Activated CD8-positive, alpha-beta memory T cell treated with anti-CD3 and anti-CD28 coated beads for 36 hours (primary cell): ENCODE data around the gene ENDOV. TPM values are rescaled to one million over a fixed set of nuclear protein-coding genes. Genes with fewer than 3 reads are reported as not detected.

Source experiments
- CTCF ChIA-PET: fragments of 350-600 bp; sonication (Branson Sonifier 250); formaldehyde crosslinking; loops from one replicate; lab custom pipeline; 2021; ENCODE audit warnings: antibody characterized with exemption; lab: Charles Lee
- POLR2A ChIA-PET: fragments of 350-600 bp; sonication (Branson Sonifier 250); formaldehyde crosslinking; loops from one replicate; lab custom pipeline; 2021; ENCODE audit warnings: antibody characterized with exemption; lab: Charles Lee
- total RNA-seq, 2 experiments: library from RNA; stranded (reverse); gene quantifications; one replicate each; pipeline ENCODE4 v1.2.3, GENCODE V29; 2021

ENDOV gene
- 10 to 100 TPM; 11.9 to 15.2 TPM for total RNA-seq

GRCh38 chr17:80414803-80415625 is at the start of gene ENDOV:
ENDOV (plus strand) TSS chr17:80415167; CDS start chr17:80415195, 28 bp downstream.
- POLR2A ChIA-PET: no interaction called here

GRCh38 chr17:80365983-80366382 is 49.0 kb upstream of the ENDOV start:
- CTCF ChIA-PET: no interaction called here
- POLR2A ChIA-PET: no interaction called here

More at GRCh38 chr17:80414803-80415625, at the start of gene ENDOV:
- CTCF ChIA-PET: interaction anchor here (1.0 to 2.6 kb wide), 3 partner anchors 13 to 578 kb away, joined by 3 to 10 read pairs (median 3); no protein-coding TSS in a partner anchor

GRCh38 chr17:80367503-80367902 is 47.5 kb upstream of the ENDOV start:
- CTCF ChIA-PET: no interaction called here
- POLR2A ChIA-PET: no interaction called here

- ChIA-PET POLR2A (no interaction called here), CTCF (no interaction called here)
These were observed 43.8 kb upstream of the ENDOV start for GRCh38 chr17:80371196-80371595.

GRCh38 chr17:80372456-80372855 is 42.5 kb upstream of the ENDOV start:
- POLR2A ChIA-PET: no interaction called here
- CTCF ChIA-PET: no interaction called here

GRCh38 chr17:80372922-80373570 is 41.9 kb upstream of the ENDOV start:
- CTCF ChIA-PET: interaction anchor here (0.5 to 0.7 kb wide), 2 partner anchors 10 to 1344 kb away, joined by 3 read pairs; no protein-coding TSS in a partner anchor
- POLR2A ChIA-PET: no interaction called here

GRCh38 chr17:80374039-80374731 is 40.8 kb upstream of the ENDOV start:
- ChIA-PET CTCF (no interaction called here), POLR2A (no interaction called here)

GRCh38 chr17:80374732-80375585 is 40.0 kb upstream of the ENDOV start:
- ChIA-PET POLR2A (no interaction called here), CTCF (no interaction called here)

- CTCF ChIA-PET: no interaction called here
- POLR2A ChIA-PET: interaction anchor here (0.5 kb wide), 1 partner anchor 142 kb away, joined by 3 read pairs; no protein-coding TSS in a partner anchor
These were observed 38.4 kb upstream of the ENDOV start for GRCh38 chr17:80376531-80376930.

- ChIA-PET CTCF (no interaction called here), POLR2A (no interaction called here)
These were observed 37.2 kb upstream of the ENDOV start for GRCh38 chr17:80377798-80378197.

- POLR2A ChIA-PET: no interaction called here
- CTCF ChIA-PET: interaction anchor here (1.3 kb wide), 1 partner anchor 183 kb away, joined by 3 read pairs; no protein-coding TSS in a partner anchor
These were observed 35.6 kb upstream of the ENDOV start for GRCh38 chr17:80379348-80379747.

GRCh38 chr17:80380068-80380467 is 34.9 kb upstream of the ENDOV start:
- POLR2A ChIA-PET: no interaction called here

GRCh38 chr17:80380555-80381002 is 34.4 kb upstream of the ENDOV start:
- CTCF ChIA-PET: no interaction called here
- POLR2A ChIA-PET: no interaction called here

More at GRCh38 chr17:80380068-80380467, 34.9 kb upstream of the ENDOV start:
- CTCF ChIA-PET: interaction anchor here (1.3 kb wide), 1 partner anchor 184 kb away, joined by 3 read pairs; no protein-coding TSS in a partner anchor

GRCh38 chr17:80381416-80381923 is 33.5 kb upstream of the ENDOV start:
- ChIA-PET POLR2A (no interaction called here), CTCF (no interaction called here)

- CTCF ChIA-PET: interaction anchor here (0.8 kb wide), 1 partner anchor 9 kb away, joined by 3 read pairs; no protein-coding TSS in a partner anchor
- POLR2A ChIA-PET: no interaction called here
These were observed 32.5 kb upstream of the ENDOV start for GRCh38 chr17:80382446-80382845.

GRCh38 chr17:80382956-80383355 is 32.0 kb upstream of the ENDOV start:
- CTCF ChIA-PET: interaction anchor here (0.8 kb wide), 1 partner anchor 10 kb away, joined by 3 read pairs; no protein-coding TSS in a partner anchor
- POLR2A ChIA-PET: no interaction called here

- ChIA-PET CTCF (interaction anchor here (0.7 to 1.6 kb wide), 3 partner anchors 7 to 52 kb away, joined by 3 to 6 read pairs (median 3); no protein-coding TSS in a partner anchor), POLR2A (interaction anchor here (1.7 kb wide), 1 partner anchor 11 kb away, joined by 5 read pairs; no protein-coding TSS in a partner anchor)
These were observed 30.6 kb upstream of the ENDOV start for GRCh38 chr17:80384078-80384960.
